ENCODE measurements around the gene SPIN1.

GRCh38 chr9:88339317-88339716 is 48.9 kb upstream of the SPIN1 start:
- TF ChIP-seq YY1 (IDR thresholded peaks at IDR 0.05; ENCODE audit: insufficient read depth, insufficient read length), result no peak
- no peak for TF ChIP-seq SUZ12 (IDR thresholded peaks at IDR 0.05; ENCODE audit: extremely low read depth, insufficient read depth, insufficient read length)
- TF ChIP-seq ZNF274 (IDR thresholded peaks at IDR 0.05; ENCODE audit: low read depth, low read length), result no peak

Data from NT2/D1 (cell line).